Neural cell (in vitro differentiated cells): ENCODE results near the gene AP3D1. TPM values are rescaled to one million over a fixed set of nuclear protein-coding genes. Genes with fewer than 3 reads are reported as not detected.

ENCODE experiments used
- H2AFZ ChIP-seq: fragments of 200-600, 300-800 bp; sonication (generic), shearing (Covaris generic); 2 replicates; pipeline ENCODE4 v1.6.0; 2014; ENCODE audit warnings: low read depth, mild to moderate bottlenecking, antibody characterized with exemption, low read length, moderate library complexity
- H3F3A ChIP-seq: fragments of 200-600 bp; shearing (Covaris generic); 2 replicates; pipeline ENCODE4 v1.6.1; 2016; ENCODE audit warnings: mild to moderate bottlenecking, moderate library complexity, mixed read lengths, antibody characterized with exemption, low read length; ENCODE audit not compliant: insufficient read depth, poor library complexity, severe bottlenecking
- H3K27ac ChIP-seq: fragments of 200-600, 300-800 bp; sonication (generic), shearing (Covaris generic); 2 replicates; pipeline ENCODE4 v1.5.1; 2014; ENCODE audit warnings: mild to moderate bottlenecking, low read length, moderate library complexity
- H3K27me3 ChIP-seq: fragments of 300-800, 200-600 bp; sonication (generic), shearing (Covaris generic); 2 replicates; pipeline ENCODE4 v1.6.0; 2014; ENCODE audit warnings: mild to moderate bottlenecking, low read depth, low read length, moderate library complexity; ENCODE audit not compliant: insufficient read depth
- H3K36me3 ChIP-seq: fragments of 300-800, 200-600 bp; sonication (generic), shearing (Covaris generic); 2 replicates; pipeline ENCODE4 v1.5.1; 2014; ENCODE audit warnings: mild to moderate bottlenecking, antibody characterized with exemption, low read length, moderate library complexity; ENCODE audit not compliant: insufficient read depth
- H3K4me2 ChIP-seq: fragments of 300-800, 200-600 bp; sonication (generic), shearing (Covaris generic); 2 replicates; pipeline ENCODE4 v1.6.0; 2014; ENCODE audit warnings: mild to moderate bottlenecking, low read length
- H3K4me3 ChIP-seq: fragments of 300-800, 200-600 bp; sonication (generic), shearing (Covaris generic); 2 replicates; pipeline ENCODE4 v1.5.1; 2014; ENCODE audit warnings: mild to moderate bottlenecking, low read length, moderate library complexity
- H3K79me2 ChIP-seq: fragments of 200-600 bp; shearing (Covaris generic); replicated peaks from 2 replicates; pipeline ENCODE4 v1.6.0; 2014; ENCODE audit warnings: mild to moderate bottlenecking, low read length, moderate library complexity; ENCODE audit not compliant: insufficient read depth
- H3K9ac ChIP-seq: fragments of 300-800, 200-600 bp; sonication (generic), shearing (Covaris generic); 2 replicates; pipeline ENCODE4 v1.6.1; 2016; ENCODE audit warnings: mild to moderate bottlenecking, low read length, mixed read lengths
- H3K9me2 ChIP-seq: fragments of 200-600 bp; shearing (Covaris generic); 2 replicates; pipeline ENCODE4 v1.6.1; 2016; ENCODE audit warnings: mild to moderate bottlenecking, low read length, mixed read lengths; ENCODE audit not compliant: insufficient read depth
- H3K9me3 ChIP-seq: fragments of 200-600, 300-800 bp; sonication (generic), shearing (Covaris generic); 2 replicates; pipeline ENCODE4 v1.6.1; 2016; ENCODE audit warnings: mild to moderate bottlenecking, mixed run types, low read length, moderate library complexity, mixed read lengths
- H4K20me1 ChIP-seq: fragments of 200-600 bp; shearing (Covaris generic); 2 replicates; pipeline ENCODE4 v1.6.1; 2016; ENCODE audit warnings: mild to moderate bottlenecking, mixed run types; ENCODE audit not compliant: insufficient read depth
- EP300 ChIP-seq: fragments of 450-650 bp; conservative IDR thresholded peaks from 2 replicates; pipeline ENCODE4 v1.6.1; 2014; ENCODE audit warnings: antibody characterized with exemption, mild to moderate bottlenecking, moderate library complexity; ENCODE audit not compliant: poor library complexity, severe bottlenecking
- EZH2 ChIP-seq: fragments of 200-600, 300-800 bp; shearing (Covaris generic), sonication (generic); IDR thresholded peaks from 2 replicates; pipeline ENCODE4 v1.6.1; 2014; ENCODE audit warnings: antibody characterized with exemption, low read length, borderline replicate concordance, mild to moderate bottlenecking; ENCODE audit not compliant: insufficient read depth, poor library complexity, severe bottlenecking
- MXI1 ChIP-seq: fragments of 450-650 bp; conservative IDR thresholded peaks from 2 replicates; pipeline ENCODE4 v1.6.1; 2014; ENCODE audit warnings: antibody characterized with exemption, mild to moderate bottlenecking; ENCODE audit not compliant: poor library complexity, severe bottlenecking
- POLR2AphosphoS5 ChIP-seq: IDR thresholded peaks from 2 replicates; pipeline ENCODE4 v1.6.1; 2012
- RAD21 ChIP-seq: fragments of 450-650 bp; conservative IDR thresholded peaks from 2 replicates; pipeline ENCODE4 v1.6.1; 2014; ENCODE audit warnings: antibody characterized with exemption, mild to moderate bottlenecking, moderate library complexity
- REST ChIP-seq: IDR thresholded peaks from 2 replicates; pipeline ENCODE4 v1.6.1; 2012; ENCODE audit warnings: borderline replicate concordance
- SMC3 ChIP-seq: fragments of 450-650 bp; conservative IDR thresholded peaks from 2 replicates; pipeline ENCODE4 v1.6.1; 2014; ENCODE audit warnings: antibody characterized with exemption, mild to moderate bottlenecking, moderate library complexity; ENCODE audit not compliant: poor library complexity
- TAF1 ChIP-seq: IDR thresholded peaks from 2 replicates; pipeline ENCODE4 v1.6.1; 2012; ENCODE audit warnings: low read depth
- polyA plus RNA-seq: library from polyadenylated mRNA; depleted of rRNA; stranded (reverse); fragments of >200 nt; gene quantifications from 2 replicates; pipeline ENCODE4 v1.2.3, GENCODE V29; 2014
- TF ChIP-seq, protein P1 (sequence below): fragments of 450-650 bp; IDR thresholded peaks from 2 replicates; pipeline ENCODE4 v1.5.1; 2014; ENCODE audit warnings: antibody characterized with exemption, mild to moderate bottlenecking, moderate library complexity; ENCODE audit not compliant: poor library complexity, severe bottlenecking

The AP3D1 gene
- polyA plus RNA-seq, 1 donor from 2014 or later = 60.7 TPM

DNA sequence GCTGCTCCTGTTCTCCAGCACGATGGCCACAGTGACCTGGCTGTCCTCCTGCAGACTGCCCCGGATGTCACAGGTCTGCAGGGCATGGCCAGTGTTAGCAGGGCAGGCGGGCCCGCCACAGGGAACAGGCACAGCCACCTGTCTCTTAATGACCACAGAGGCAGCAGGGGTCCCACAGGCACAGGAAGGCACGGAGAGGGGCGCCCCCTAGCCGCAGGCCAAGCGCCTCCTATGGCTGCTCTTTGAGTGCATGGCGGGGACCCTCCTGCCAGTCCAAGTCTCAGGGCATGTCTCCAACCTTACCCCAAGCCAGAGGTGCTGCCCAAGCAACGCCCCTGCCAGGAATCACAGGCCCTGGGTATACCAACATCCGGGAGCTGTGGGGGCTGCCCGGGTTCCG, 40.5 kb downstream of the AP3D1 start:
- H3K79me2 ChIP-seq = no peaks in the 10 kb centered on the region
- no peak overlapping the region for H3K4me2 ChIP-seq
- no peak overlapping the region for H3K9ac ChIP-seq
- H3K36me3 ChIP-seq = no peaks in the 10 kb centered on the region
- H3K27me3 ChIP-seq = no peaks in the 10 kb centered on the region
- H3K9me2 ChIP-seq = no peaks in the 10 kb centered on the region
- H3K4me3 ChIP-seq = no peak overlapping the region
- H3F3A ChIP-seq = no peaks in the 10 kb centered on the region
- no peak overlapping the region for H3K27ac ChIP-seq
- H2AFZ ChIP-seq = no peak overlapping the region
- TF ChIP-seq TAF1 (no peak), RAD21 (no peak), EP300 (no peak), EZH2 (no peak)
- TF ChIP-seq, protein P1, sequence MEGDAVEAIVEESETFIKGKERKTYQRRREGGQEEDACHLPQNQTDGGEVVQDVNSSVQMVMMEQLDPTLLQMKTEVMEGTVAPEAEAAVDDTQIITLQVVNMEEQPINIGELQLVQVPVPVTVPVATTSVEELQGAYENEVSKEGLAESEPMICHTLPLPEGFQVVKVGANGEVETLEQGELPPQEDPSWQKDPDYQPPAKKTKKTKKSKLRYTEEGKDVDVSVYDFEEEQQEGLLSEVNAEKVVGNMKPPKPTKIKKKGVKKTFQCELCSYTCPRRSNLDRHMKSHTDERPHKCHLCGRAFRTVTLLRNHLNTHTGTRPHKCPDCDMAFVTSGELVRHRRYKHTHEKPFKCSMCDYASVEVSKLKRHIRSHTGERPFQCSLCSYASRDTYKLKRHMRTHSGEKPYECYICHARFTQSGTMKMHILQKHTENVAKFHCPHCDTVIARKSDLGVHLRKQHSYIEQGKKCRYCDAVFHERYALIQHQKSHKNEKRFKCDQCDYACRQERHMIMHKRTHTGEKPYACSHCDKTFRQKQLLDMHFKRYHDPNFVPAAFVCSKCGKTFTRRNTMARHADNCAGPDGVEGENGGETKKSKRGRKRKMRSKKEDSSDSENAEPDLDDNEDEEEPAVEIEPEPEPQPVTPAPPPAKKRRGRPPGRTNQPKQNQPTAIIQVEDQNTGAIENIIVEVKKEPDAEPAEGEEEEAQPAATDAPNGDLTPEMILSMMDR = no peak
- H3K9me3 ChIP-seq = no peaks in the 10 kb centered on the region
- no peaks in the 10 kb centered on the region for H4K20me1 ChIP-seq

DNA sequence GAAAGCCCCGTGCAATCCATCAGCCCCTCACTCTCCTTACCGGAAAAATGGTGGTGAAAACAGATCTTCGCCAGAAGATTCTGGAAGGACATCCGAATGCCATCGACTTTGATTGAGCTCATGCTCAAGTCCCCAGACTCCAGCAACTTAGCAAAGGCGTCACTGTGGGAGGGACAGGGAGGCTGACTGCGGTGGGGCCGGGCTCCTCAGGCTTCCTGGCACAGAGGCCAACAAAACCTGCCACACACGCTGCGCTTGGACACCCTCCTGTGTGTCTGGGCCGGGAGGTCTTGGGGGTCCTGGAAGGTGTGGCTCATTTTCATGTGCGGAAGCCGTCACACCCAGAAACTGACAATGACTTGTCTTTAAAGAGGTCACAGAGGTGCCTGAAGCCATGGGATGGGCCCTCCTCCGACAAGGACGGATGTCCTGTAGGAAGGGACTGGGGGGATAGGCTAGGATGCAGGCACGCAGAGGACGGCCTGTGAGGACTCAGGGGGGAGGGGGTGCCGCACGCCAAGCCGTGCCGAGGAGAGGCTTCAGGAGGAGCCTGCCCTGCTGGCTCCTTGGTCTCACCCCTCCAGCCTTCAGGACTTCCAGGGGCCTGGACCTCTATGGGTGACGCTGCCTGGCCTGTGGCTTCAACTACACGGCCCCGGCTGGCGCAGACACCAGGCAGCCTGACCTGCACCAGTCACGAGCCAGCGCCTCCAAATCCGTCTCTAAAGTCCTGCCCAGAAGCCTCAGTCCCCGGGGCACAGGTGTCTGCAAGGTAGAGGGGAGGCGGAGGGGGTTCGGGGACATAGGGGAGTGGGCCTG, 42.1 kb downstream of the AP3D1 start:
- H2AFZ ChIP-seq = no peak overlapping the region
- peaks cover 3% of the 10 kb centered on the region for H3K79me2 ChIP-seq
- no peaks in the 10 kb centered on the region for H4K20me1 ChIP-seq
- H3K4me3 ChIP-seq = no peak overlapping the region
- H3K27me3 ChIP-seq = no peaks in the 10 kb centered on the region
- H3F3A ChIP-seq = no peaks in the 10 kb centered on the region
- no peak overlapping the region for H3K4me2 ChIP-seq
- no peak overlapping the region for H3K9ac ChIP-seq
- no peak for TF ChIP-seq TAF1
- no peak for TF ChIP-seq EP300
- TF ChIP-seq SMC3 = no peak
- TF ChIP-seq RAD21 = no peak
- no peak for TF ChIP-seq POLR2AphosphoS5
- TF ChIP-seq EZH2 = no peak
- TF ChIP-seq, protein P1 = no peak
- no peak for TF ChIP-seq REST
- no peak for TF ChIP-seq MXI1
- H3K9me2 ChIP-seq = no peaks in the 10 kb centered on the region
- H3K36me3 ChIP-seq = no peaks in the 10 kb centered on the region
- H3K9me3 ChIP-seq = no peaks in the 10 kb centered on the region
- no peak overlapping the region for H3K27ac ChIP-seq
